ENCODE results near the gene MS4A6E.
"Not testable (repeated sequence)": the region's sequence is repeated elsewhere in the genome, so short reads cannot be mapped to it uniquely, and the experiment has no call there.

MS4A6E gene

DNA sequence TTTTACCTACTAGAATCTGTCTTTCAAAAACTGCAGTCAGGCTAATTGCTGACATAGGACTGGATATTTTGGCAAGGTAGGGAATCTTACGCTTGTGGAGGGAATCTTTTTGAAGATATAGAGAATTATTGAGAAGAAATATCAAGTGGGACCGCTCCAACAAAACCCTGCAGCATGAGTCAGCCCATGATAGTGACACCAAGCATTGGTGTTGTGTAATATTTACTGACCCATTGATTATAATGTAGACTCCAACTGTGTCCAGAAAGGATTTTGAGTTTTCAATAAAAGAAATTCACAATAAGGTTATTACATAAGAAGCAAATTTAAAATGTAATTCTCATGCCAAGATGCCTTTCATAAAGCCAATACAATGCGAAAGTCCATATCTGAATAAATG lies 25.9 kb upstream of the MS4A6E start:
- TF ChIP-seq, protein P1, sequence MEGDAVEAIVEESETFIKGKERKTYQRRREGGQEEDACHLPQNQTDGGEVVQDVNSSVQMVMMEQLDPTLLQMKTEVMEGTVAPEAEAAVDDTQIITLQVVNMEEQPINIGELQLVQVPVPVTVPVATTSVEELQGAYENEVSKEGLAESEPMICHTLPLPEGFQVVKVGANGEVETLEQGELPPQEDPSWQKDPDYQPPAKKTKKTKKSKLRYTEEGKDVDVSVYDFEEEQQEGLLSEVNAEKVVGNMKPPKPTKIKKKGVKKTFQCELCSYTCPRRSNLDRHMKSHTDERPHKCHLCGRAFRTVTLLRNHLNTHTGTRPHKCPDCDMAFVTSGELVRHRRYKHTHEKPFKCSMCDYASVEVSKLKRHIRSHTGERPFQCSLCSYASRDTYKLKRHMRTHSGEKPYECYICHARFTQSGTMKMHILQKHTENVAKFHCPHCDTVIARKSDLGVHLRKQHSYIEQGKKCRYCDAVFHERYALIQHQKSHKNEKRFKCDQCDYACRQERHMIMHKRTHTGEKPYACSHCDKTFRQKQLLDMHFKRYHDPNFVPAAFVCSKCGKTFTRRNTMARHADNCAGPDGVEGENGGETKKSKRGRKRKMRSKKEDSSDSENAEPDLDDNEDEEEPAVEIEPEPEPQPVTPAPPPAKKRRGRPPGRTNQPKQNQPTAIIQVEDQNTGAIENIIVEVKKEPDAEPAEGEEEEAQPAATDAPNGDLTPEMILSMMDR (IDR thresholded peaks at IDR 0.05; ENCODE audit: low read depth, low read length): no peak
- no peak for DNase-seq (ENCODE audit: extremely low read depth, low read depth)

DNA sequence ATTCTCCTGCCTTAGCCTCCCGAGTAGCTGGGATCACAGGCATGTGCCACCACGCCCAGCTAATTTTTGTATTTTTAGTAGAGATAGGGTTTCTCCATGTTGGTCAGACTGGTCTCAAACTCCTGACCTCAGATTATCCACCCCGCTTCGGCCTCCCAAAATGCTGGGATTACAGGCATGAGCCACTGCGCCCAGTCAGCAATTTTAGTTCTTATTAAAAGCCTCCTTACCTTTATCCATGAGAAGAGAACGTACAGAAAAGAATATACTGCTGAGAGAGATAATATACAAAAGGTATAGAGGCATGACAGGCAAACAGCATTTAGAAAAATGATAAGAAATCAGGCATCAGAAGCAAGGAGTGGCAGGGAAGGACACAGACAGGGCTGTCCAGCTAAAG lies 25.2 kb upstream of the MS4A6E start:
- DNase-seq (ENCODE audit: extremely low read depth, low read depth): not testable (repeated sequence)

DNA sequence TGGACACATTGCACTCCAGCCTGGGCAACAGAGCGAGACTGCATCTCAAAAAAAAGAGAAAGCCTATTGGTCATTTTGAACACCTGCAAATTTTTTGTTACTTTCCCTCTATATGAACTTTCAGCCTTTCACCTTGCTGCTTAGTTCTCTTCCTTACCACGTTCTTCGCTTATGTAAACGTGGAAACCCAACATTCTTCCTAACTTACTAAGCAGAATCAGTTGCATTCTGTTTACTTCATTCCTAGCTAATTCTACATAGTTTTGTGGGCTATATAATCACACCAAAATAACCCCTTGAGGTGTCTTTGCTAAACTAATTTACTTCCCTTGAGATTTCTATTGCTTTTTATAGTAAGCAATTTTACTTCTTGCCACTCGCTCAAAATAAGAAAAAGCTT lies 23.4 kb upstream of the MS4A6E start:
- DNase-seq (ENCODE audit: extremely low read depth, low read depth): no peak
- TF ChIP-seq, protein P1 (IDR thresholded peaks at IDR 0.05; ENCODE audit: low read depth, low read length): no peak

DNA sequence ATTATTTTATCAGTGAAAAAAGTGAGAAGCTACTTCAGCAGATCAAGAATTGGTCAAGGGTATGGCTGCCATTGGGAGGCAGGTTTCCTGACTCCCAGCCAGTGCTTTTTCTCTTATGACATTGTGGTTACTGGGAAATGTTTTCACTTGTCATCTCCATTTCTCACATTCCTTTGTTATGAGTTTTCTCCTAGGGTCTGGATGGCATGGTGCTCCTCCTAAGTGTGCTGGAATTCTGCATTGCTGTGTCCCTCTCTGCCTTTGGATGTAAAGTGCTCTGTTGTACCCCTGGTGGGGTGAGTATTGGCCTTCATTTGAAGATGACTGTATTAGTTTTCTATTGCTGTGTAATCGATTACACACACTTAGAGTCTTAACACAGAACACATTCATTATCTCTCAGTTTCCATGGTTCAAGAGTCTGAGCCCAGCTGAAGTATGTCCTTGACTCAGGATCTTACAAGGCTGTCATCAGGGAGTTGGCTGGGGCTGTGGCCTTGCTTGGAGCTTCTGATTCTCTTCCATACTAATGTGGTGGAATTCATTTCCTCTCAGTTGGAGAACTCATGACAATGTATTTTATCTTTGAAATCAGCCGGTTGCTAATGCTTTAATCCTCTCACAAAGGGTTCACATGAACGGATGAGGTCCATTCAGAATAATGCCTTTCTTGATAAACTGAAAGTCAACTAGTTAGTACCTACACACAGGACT lies 21.0 kb upstream of the MS4A6E start:
- TF ChIP-seq, protein P1 (IDR thresholded peaks at IDR 0.05; ENCODE audit: low read depth, low read length): no peak
- no peak for DNase-seq (ENCODE audit: extremely low read depth, low read depth)

DNA sequence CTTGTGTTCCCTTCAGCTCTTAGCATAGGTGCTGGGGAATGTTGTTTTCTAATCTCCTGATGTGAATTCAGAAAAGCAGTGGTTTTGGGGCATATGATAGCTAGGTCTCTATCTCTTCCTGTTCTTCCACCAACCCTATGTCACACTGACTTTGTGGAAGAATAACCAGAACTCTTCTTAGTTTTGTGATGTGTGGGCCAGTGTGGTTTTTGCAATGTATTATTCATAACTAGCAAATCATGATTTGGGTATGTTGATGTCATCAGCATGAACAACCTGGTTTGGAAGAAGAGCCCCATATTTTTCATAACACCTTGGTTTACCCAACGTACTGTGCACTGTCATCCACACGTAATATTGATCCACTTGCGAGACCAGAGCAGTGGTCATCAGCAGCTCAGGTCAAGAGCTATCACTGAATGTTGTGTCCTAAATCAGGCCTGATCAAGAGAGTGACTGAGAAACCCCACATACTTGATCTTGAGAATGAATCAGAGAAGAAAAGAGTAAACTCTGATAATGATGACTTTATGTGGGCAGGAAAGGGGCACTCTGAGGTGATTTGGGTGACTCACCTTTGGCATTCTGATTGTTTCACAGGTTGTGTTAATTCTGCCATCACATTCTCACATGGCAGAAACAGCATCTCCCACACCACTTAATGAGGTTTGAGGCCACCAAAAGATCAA lies 19.4 kb upstream of the MS4A6E start:
- DNase-seq (ENCODE audit: extremely low read depth, low read depth): no peak
- TF ChIP-seq, protein P1 (IDR thresholded peaks at IDR 0.05; ENCODE audit: low read depth, low read length): no peak

DNA sequence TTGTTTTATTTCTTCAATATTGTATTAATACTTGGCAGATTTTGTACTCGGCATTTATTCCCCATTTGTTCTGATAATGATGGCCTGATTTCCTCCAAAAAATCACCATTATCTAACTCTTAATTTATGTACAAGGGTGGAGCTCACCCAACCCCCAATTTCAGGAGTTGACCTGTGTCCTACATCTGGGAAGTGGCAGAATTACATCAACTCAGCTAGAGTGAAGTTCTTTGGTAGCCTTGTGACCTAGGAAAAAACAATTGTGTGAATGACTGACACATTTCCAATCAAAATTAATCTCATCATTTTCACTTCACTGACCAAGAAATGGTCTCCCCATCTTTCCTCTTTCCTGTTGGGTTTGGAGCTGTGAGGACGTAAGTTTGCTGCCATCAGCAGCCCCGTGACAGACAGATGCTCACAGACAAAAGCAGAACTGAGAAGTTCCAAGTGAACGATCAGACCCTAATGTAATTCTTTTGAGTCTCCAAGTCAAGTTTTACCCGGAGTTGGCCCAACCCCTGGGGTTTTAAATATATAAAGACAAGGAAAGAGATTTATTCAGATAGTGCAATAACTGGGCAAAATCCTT lies 16.6 kb upstream of the MS4A6E start:
- no peak for DNase-seq (ENCODE audit: extremely low read depth, low read depth)
- TF ChIP-seq, protein P1 (IDR thresholded peaks at IDR 0.05; ENCODE audit: low read depth, low read length): no peak

GRCh38 chr11:60314635-60315321 lies 12.3 kb upstream of the MS4A6E start:
- no peak for DNase-seq (ENCODE audit: extremely low read depth, low read depth)
- TF ChIP-seq, protein P1 (IDR thresholded peaks at IDR 0.05; ENCODE audit: low read depth, low read length): no peak

Measured in AG09319 (cell line).